ENCODE results near the gene CDKN1B.

Gene CDKN1B

DNA sequence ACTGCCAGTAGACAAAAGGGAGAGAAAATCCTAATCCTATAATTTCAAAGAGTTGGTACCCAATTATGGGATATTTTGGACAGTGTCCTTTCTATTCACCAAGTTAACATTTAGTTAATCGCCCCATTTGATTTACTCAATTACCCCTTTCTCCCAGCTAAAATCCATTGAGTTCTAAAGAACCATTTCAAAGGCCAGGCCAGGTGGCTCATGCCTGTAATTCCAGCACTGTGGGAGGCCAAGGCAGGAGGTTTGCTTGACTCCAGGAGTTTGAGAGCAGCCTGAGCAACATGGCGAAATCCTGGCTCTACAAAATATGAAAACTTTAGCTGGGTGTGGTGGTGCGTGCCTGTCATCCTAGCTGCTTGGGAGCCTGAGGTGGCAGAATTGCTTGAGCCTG, 15.7 kb upstream of the CDKN1B start:
- DNase-seq (ENCODE audit: low read depth): no peak

DNA sequence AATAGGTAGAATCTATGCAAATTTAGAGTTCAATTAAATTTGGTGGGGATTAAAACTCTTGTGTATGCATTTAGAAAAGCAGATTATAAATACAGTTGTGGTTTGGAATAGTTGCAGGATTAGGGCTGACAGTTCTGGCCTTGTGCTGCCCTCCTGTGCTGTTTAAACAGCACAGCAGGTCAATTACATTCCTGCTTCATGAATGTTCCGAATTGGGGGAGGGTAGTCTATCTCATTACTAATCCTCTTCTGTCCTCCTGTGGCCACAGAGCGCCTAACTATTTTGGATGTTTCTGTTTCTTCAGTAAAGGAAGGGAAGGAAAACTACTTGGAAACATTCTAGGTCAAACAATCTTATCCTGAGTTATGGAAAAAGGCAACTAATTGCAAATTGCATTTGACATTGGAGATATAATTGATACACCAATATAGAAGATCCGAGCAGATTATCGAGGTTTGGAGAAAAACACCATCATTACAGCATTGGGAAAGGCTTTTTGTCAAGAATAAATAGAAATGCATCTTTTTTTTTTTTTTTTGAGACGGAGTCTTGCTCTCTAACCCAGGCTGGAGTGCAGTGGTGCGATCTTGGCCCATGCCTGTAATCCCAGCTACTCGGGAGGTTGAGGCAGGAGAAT, 12.5 kb upstream of the CDKN1B start:
- DNase-seq (ENCODE audit: low read depth): no peak

DNA sequence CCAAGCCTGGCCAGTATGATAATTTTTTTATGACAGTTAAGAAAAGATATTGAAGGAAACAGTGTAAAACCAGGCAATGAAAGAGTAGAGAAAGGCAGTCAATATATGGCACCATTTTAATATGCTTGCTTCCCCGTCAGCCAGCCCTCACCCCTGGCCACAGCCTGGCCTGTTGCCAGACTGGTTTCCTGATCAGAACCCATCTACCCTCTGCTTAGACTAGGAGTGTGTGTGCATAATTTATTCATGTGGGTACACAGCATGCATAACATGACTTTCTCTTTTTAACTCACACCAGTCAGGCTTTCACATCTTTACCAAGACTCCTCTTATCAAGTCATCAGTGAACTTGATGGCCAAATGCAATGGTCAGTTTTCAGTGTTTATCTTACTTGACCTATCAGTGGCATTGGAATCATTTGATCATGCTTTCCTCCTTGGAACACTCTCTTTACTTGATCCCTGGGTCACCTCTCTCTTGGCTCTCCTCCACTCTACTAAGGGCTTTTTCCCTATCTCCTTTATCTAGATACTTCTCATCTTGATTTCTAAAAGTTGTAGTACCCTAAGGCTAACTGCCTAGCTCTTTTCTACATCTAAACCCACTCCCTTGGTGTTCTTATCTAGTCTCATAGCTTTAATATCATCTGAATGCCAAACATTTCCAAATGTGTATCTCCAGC, 11.2 kb upstream of the CDKN1B start:
- peak; percentile 35 for DNase-seq (ENCODE audit: low read depth)

DNA sequence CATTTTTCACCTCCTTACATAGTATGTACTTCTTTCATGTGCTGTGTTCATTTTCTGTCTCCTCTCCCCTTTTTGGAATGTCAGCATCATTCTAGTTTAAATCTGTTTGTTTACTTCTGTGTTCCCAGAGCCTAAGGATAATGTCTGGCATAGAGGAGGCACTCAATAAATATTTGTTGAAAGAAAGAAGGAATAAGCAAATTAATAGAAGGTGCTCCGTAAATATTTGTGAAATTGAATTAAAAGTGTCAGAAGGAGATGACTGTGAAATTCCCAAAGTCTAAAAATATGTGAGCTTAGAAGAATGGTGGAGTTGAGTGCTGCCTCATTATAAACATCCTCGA, 3.3 kb upstream of the CDKN1B start:
- DNase-seq (ENCODE audit: low read depth): no peak

DNA sequence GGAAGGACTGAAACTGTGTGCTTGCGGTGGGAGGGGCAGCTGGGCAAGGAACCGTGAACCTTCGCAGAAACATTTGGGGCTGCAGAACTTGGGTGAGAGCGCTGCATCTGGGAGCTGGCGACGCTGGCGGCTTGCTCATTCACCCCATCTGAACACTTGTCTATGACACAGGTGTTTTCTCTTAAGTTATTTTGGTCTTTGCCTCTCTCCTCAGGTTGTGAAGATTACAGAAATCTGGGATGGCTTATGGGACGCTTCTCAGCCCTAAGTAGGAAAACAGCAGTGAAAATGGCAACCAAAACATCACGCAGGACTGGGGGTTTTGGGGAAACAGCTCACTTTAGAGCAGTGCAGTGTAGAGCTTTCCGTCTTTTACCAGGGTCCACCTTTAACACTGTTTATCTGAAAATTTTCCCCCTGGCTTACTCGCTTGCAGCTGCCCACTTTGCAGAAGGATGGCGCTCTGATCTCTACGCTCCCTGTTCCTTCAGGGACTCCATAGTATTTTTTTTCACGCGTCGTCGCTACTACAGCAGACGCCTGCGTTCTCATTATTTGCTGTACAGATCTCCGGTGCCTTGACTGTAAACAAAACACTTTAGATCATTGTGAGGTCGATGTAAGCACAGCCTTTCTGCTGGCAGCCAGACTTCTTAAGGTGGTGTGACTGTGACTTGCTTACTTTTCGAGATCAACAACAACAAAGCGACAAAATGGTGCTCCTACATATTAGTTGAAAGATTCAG, 2.7 kb upstream of the CDKN1B start:
- DNase-seq (ENCODE audit: low read depth): no peak

DNA sequence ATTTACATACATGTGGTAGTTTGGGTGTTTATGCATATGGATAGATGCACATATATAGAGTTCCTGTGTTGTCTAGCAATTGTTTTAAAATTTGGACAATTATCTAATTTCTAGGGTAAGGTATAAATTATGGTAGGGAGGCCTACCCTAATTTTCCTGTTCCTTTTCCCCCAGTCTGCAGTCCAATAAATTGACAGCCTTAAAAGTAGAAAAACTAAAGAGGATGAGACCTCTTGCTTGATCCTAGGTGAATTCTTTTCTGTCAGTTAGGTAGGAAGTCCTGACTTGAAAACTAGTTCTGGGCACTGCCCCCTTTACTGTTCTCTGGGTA, 2.1 kb upstream of the CDKN1B start:
- no peak for DNase-seq (ENCODE audit: low read depth)

DNA sequence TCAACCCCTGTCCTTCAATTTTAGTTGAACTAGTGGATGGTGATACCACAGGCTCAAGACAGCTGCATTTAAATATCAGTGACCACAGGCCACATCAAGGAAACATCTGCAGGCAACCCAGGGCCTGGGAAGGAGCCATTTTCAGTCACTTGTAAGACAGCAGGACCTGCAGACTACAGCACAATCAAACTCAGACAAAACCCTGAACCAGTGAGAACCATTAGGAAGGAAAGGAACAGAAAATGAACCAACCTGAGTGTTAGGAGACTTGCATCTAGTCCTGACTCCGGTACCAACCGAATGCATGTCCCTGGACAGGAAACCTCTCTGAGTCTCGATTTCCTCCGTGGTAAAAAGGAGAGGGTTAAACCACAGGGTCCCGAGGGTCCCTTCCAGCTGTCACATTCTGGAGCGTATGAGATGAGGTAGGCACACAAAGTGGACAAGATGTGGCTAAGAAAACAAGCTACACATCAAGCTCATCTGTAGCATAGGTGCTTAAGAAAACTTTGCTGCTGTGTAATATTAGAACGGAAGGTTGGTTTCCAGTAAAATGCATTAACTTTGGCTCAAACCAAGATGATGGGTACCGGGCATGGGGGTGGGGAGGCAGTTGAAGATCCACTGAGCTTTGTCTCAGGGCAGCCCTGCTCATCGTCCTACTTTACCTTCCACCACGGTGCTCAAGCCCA, 1.6 kb upstream of the CDKN1B start:
- DNase-seq (ENCODE audit: low read depth): no peak

DNA sequence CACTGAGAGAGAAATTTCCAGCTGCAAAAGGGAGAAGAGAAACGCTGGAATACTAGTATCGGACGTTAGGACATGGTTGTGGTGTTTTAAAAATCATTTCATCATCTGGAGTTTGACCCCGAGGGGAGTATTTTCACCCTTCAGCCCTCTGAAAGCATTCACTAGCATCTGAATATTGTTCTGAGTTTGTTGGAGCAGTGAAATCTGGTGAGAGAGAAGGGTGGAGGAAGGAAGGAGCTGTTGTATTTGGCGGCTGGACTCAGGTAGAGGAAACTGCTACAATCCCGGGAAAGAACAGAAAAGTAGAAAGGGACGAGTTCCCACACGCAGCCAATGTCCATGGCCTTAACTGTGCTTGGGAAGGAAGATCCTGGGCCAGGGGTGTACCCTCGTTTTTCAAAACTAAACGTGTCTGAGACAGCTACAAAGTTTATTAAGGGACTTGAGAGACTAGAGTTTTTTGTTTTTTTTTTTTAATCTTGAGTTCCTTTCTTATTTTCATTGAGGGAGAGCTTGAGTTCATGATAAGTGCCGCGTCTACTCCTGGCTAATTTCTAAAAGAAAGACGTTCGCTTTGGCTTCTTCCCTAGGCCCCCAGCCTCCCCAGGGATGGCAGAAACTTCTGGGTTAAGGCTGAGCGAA, 896 bp upstream of the CDKN1B start:
- DNase-seq (ENCODE audit: low read depth): no peak

DNA sequence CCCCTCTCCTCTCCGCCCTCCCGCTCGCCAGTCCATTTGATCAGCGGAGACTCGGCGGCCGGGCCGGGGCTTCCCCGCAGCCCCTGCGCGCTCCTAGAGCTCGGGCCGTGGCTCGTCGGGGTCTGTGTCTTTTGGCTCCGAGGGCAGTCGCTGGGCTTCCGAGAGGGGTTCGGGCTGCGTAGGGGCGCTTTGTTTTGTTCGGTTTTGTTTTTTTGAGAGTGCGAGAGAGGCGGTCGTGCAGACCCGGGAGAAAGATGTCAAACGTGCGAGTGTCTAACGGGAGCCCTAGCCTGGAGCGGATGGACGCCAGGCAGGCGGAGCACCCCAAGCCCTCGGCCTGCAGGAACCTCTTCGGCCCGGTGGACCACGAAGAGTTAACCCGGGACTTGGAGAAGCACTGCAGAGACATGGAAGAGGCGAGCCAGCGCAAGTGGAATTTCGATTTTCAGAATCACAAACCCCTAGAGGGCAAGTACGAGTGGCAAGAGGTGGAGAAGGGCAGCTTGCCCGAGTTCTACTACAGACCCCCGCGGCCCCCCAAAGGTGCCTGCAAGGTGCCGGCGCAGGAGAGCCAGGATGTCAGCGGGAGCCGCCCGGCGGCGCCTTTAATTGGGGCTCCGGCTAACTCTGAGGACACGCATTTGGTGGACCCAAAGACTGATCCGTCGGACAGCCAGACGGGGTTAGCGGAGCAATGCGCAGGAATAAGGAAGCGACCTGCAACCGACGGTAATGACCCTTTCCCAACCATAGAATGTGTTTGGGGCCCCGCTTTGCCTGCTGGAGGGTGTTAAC, 615 bp downstream of the CDKN1B start:
- no peak for DNase-seq (ENCODE audit: low read depth)

DNA sequence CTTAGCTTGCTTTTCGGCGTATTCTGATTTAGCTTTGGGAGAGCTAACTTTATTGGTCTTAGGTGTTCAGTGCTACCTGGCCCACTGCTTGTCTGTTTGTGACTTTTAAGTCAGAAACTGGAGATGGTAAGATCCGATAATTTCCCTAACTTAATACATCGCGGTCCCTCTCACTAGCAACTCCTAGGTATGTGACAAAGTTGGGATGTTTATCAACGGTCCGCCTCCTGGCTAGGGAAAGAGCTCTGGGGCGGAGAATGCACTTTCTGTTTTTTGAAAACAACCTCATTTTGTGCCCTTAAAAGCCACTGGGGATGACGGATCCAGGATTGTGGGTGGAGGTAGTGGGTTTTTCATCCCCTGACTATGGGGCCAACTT, 1.2 kb downstream of the CDKN1B start:
- DNase-seq (ENCODE audit: low read depth): no peak

DNA sequence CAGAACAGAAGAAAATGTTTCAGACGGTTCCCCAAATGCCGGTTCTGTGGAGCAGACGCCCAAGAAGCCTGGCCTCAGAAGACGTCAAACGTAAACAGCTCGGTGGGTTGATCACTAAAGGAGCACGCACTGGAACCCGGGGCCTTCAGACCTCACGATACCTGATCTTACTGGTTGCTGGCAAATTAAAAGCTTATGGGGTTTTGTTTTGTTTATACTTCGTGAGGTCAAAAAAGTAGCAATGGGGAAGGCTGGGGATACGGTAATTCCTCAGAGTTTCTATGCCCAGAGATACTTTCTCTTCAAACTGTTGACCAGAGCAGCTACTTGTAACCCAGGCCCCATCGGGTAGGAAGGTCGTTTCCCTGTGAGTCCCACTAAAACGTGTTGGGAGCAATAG, 1.7 kb downstream of the CDKN1B start:
- DNase-seq (ENCODE audit: low read depth): no peak

DNA sequence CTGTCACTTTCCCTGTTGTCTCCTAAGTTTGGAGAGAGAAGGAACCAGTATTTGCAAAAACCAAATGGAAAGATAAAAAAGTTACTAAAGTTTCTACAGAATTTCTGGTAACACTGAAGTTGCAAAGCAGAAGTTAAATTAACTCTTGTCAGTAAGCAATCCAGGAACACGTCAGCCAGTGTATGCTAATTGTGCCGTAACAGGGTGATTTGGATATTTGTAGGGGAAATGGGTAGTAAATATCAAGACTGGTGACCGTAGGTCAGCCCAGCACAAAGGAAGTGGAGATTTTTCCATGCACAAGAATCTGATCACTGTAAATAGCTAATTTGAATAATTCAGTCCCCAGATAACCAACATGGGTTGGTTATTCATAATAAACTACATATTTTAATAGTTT, 2.3 kb downstream of the CDKN1B start:
- no peak for DNase-seq (ENCODE audit: low read depth)

DNA sequence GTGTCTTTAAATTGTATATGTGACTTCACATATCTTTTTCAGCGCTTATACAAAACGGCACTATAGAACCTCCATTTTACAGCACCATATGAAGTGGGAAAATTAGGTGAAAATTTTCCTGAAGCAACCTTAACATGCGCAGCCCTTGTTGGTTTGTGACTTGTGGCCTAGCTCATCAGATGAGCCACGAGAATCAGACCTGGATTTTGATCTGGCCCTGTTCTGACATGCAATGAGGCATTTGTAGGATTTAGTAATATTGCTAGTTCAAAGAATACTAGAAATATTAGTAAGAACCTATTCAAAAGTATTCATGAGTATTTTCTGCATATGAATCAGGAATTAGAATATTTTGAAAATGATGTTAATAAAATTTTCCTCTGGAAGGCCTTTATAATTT, 2.9 kb downstream of the CDKN1B start:
- DNase-seq (ENCODE audit: low read depth): no peak

DNA sequence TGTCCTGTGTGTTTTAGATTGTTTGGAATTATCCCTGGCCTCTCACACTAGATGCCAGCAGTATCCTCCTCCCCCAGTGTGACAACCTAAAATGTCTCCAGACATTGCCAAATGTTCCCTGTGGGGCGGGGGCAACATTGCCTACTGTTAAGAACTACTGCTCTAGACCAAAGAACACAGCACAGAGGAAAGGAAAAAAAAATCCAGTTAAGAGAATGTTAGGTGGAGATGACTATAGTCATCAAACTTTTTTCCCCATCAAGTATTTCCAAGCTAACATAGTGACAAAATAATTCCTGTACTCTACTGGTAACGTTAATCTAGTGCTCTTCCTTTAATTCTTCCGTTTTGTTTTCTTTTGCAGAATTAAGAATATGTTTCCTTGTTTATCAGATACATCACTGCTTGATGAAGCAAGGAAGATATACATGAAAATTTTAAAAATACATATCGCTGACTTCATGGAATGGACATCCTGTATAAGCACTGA, 3.5 kb downstream of the CDKN1B start:
- no peak for DNase-seq (ENCODE audit: low read depth)

DNA sequence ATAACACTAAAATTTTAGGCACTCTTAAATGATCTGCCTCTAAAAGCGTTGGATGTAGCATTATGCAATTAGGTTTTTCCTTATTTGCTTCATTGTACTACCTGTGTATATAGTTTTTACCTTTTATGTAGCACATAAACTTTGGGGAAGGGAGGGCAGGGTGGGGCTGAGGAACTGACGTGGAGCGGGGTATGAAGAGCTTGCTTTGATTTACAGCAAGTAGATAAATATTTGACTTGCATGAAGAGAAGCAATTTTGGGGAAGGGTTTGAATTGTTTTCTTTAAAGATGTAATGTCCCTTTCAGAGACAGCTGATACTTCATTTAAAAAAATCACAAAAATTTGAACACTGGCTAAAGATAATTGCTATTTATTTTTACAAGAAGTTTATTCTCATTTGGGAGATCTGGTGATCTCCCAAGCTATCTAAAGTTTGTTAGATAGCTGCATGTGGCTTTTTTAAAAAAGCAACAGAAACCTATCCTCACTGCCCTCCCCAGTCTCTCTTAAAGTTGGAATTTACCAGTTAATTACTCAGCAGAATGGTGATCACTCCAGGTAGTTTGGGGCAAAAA, 4.1 kb downstream of the CDKN1B start:
- no peak for DNase-seq (ENCODE audit: low read depth)

DNA sequence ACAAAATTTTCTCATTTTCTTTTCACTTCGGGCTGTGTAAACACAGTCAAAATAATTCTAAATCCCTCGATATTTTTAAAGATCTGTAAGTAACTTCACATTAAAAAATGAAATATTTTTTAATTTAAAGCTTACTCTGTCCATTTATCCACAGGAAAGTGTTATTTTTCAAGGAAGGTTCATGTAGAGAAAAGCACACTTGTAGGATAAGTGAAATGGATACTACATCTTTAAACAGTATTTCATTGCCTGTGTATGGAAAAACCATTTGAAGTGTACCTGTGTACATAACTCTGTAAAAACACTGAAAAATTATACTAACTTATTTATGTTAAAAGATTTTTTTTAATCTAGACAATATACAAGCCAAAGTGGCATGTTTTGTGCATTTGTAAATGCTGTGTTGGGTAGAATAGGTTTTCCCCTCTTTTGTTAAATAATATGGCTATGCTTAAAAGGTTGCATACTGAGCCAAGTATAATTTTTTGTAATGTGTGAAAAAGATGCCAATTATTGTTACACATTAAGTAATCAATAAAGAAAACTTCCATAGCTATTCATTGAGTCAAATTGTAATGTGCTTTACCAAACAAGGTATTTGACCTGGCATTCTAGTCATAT, 4.8 kb downstream of the CDKN1B start:
- no peak for DNase-seq (ENCODE audit: low read depth)

DNA sequence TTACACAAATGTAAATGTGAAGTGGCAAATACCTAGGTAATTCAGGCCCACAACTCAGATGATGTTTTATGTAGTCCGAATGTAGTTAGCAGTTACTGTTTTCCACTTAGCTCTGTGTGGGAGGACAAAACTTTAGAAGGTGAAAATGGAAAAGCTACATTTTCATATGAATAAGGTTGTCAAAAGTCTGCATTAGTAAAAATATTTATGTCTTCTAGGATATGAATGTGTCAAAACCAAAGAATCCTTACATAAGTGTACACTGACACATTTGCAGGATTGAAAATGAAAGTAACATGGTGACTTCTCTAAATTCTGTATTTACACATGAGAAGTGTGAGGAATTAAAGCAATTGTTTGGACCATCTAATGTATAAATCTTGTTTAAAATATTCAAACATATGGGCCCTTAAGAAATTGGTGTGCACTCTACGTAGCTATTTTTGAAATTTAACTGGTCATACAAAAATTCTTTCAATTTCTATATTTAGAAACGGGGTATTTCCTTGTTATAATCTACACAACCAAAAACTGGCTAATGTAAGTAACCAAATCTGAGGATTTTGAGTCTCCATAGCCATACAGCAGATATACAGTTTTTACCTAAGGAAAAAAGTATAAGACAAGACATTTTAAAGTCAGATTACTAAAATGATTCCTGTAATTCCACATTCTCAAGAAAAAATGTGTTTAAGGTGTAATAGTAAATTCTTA, 5.4 kb downstream of the CDKN1B start:
- DNase-seq (ENCODE audit: low read depth): no peak

DNA sequence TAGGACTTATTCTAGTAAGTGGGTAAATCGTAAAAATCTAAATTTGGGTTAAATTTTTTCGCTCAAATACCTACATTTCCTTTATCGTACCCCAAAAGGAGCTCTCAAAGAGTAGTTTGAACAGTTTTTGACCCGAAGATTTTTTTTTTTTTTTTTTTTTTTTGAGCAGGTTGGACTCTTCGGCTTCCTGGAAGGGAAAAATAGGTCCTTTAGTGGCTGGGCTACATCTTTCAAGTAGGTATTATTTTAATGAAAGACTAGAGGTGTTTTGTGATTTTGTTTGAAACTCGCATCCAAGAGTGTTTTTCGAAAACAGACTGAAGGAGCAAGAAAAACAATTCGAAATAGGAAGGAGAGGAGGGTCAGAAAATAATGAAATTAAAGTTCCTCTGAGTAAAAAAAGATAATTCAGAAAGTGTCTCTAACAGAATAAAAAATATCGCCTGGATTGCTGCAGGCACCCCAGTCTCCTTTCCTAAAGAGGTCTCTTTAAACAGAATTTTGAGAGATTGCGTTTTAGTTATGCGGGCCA, 6.0 kb downstream of the CDKN1B start:
- no peak for DNase-seq (ENCODE audit: low read depth)

DNA sequence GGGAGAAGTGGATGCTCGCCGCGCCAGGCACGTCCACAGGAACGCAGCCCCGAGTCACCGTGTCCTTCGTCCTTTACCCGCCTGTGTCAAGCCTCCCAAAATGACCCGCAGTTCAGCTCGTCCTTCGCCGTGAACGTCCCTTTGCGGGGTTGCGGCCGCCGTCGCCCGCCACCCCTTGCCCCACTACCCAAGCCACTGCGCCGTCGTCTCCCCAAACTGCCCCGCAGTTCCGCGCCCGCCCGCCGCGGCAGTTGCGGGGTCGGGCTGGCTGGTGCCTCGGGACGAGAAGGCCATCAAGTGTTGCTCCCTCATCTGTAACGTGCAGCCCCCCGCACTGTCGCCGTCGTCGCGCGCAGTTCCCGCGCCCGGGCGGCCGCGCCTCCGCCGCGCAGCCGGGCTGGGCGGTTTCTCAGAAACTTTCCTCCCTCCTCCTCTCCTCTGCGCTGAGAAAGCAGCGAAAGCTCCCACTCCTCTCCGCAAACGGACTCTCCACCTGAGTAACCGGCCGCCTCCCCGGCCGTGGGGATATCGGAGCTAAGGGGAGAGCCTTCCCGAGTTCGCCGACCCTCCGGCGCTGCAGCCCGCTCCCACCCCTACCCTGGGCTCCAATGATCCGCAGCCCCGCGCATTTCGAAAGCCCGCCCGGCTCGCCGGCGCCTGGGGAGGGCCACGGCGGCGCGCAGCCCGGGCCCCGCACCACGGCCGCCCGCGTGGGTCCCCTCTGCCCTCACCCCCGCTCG, 6.7 kb downstream of the CDKN1B start:
- no peak for DNase-seq (ENCODE audit: low read depth)

All from activated T-cell treated with anti-CD3 and anti-CD28 coated beads for 24 hours (primary cell).